Glutamatergic neuron (in vitro differentiated cells): ENCODE measurements around the gene LBH. TPM values are rescaled to one million over a fixed set of nuclear protein-coding genes. Genes with fewer than 3 reads are reported as not detected.

ENCODE experiments used
- DNase-seq: peaks from one replicate; pipeline ENCODE4 v3.0.0; 2022
- H3K27ac Mint-ChIP-seq: one replicate; pipeline ENCODE4 v1.8.0; 2020; ENCODE audit warnings: mild to moderate bottlenecking, mixed read lengths, inconsistent platforms; ENCODE audit not compliant: unreplicated experiment
- H3K27me3 Mint-ChIP-seq: one replicate; pipeline ENCODE4 v1.8.0; 2020; ENCODE audit warnings: mild to moderate bottlenecking, moderate library complexity, mixed read lengths, inconsistent platforms; ENCODE audit not compliant: unreplicated experiment
- H3K36me3 Mint-ChIP-seq: one replicate; pipeline ENCODE4 v1.8.0; 2020; ENCODE audit warnings: mild to moderate bottlenecking, mixed read lengths, inconsistent platforms; ENCODE audit not compliant: unreplicated experiment
- H3K4me1 Mint-ChIP-seq: one replicate; pipeline ENCODE4 v1.8.0; 2020; ENCODE audit warnings: mild to moderate bottlenecking, low read depth, mixed read lengths, inconsistent platforms; ENCODE audit not compliant: unreplicated experiment
- H3K4me3 Mint-ChIP-seq: one replicate; pipeline ENCODE4 v1.8.0; 2020; ENCODE audit warnings: mild to moderate bottlenecking, mixed read lengths, inconsistent platforms; ENCODE audit not compliant: unreplicated experiment
- H3K9me3 Mint-ChIP-seq: one replicate; pipeline ENCODE4 v1.8.0; 2020; ENCODE audit warnings: mild to moderate bottlenecking, moderate library complexity, mixed read lengths, inconsistent platforms; ENCODE audit not compliant: unreplicated experiment
- CTCF ChIP-seq: fragments of 200-600 bp; sonication (generic); IDR thresholded peaks from one replicate; pipeline ENCODE4 v1.5.0; 2021; ENCODE audit not compliant: partially characterized antibody, unreplicated experiment
- total RNA-seq: library from RNA; stranded (reverse); fragmentation: NEBNext Ultra II Directional; extraction: Animal tissue kit (Norgen Biotek cat#: 25700); gene quantifications from one replicate; pipeline ENCODE4 v1.2.1, GENCODE V29; 2021; ENCODE audit not compliant: unreplicated experiment

Gene LBH
- total RNA-seq, 1 donor from 2014 or later: 112 TPM

GRCh38 chr2:30223413-30223874 lies 7.9 kb upstream of the LBH start:
- Mint-ChIP-seq H3K4me1 (no peaks in the 10 kb centered on the region), H3K27ac (no peak overlapping the region), H3K36me3 (no peaks in the 10 kb centered on the region), H3K9me3 (peaks cover 2% of the 10 kb centered on the region), H3K4me3 (no peak overlapping the region), H3K27me3 (peaks cover 4% of the 10 kb centered on the region)
- DNase-seq: no peak
- no peak for TF ChIP-seq CTCF

- H3K9me3 Mint-ChIP-seq: peaks cover 2% of the 10 kb centered on the region
- TF ChIP-seq CTCF: no peak
- DNase-seq: no peak
- no peak overlapping the region for H3K27ac Mint-ChIP-seq
- no peaks in the 10 kb centered on the region for H3K36me3 Mint-ChIP-seq
- no peaks in the 10 kb centered on the region for H3K4me1 Mint-ChIP-seq
- no peak overlapping the region for H3K4me3 Mint-ChIP-seq
- peaks cover 4% of the 10 kb centered on the region for H3K27me3 Mint-ChIP-seq
Observed at GRCh38 chr2:30224151-30224550, 7.2 kb upstream of the LBH start.

- Mint-ChIP-seq H3K4me1 (peaks cover 2% of the 10 kb centered on the region), H3K27ac (no peak overlapping the region), H3K36me3 (no peaks in the 10 kb centered on the region), H3K27me3 (peaks cover 7% of the 10 kb centered on the region), H3K9me3 (peaks cover 4% of the 10 kb centered on the region), H3K4me3 (no peak overlapping the region)
- TF ChIP-seq CTCF: no peak
- DNase-seq: no peak
Observed at GRCh38 chr2:30225131-30225762, 6.1 kb upstream of the LBH start.

- no peak overlapping the region for H3K27ac Mint-ChIP-seq
- TF ChIP-seq CTCF: no peak
- H3K4me3 Mint-ChIP-seq: no peak overlapping the region
- H3K9me3 Mint-ChIP-seq: peaks cover 6% of the 10 kb centered on the region
- H3K4me1 Mint-ChIP-seq: peaks cover 3% of the 10 kb centered on the region
- no peak for DNase-seq
- no peaks in the 10 kb centered on the region for H3K36me3 Mint-ChIP-seq
- peaks cover 12% of the 10 kb centered on the region for H3K27me3 Mint-ChIP-seq
Observed at GRCh38 chr2:30226144-30227032, 4.9 kb upstream of the LBH start.

GRCh38 chr2:30229596-30229995 lies 1.7 kb upstream of the LBH start:
- H3K27ac Mint-ChIP-seq: no peak overlapping the region
- peaks cover 16% of the 10 kb centered on the region for H3K4me1 Mint-ChIP-seq
- peak overlapping the region; percentile 63 for H3K4me3 Mint-ChIP-seq
- peaks cover 12% of the 10 kb centered on the region for H3K27me3 Mint-ChIP-seq
- peaks cover 7% of the 10 kb centered on the region for H3K36me3 Mint-ChIP-seq
- TF ChIP-seq CTCF: no peak
- peaks cover 15% of the 10 kb centered on the region for H3K9me3 Mint-ChIP-seq
- DNase-seq: no peak
